BJ (cell line): Measurements from ENCODE around the gene RANBP17. TPM values are rescaled to one million over a fixed set of nuclear protein-coding genes. Genes with fewer than 3 reads are reported as not detected.

Experiments used
- CTCF ChIA-PET: fragments of 350-600 bp; formaldehyde crosslinking; extraction: SDS; loops from one replicate; lab custom pipeline; 2021; ENCODE audit warnings: antibody characterized with exemption, inconsistent platforms; lab: Yijun Ruan, JAX
- POLR2A ChIA-PET: fragments of 300-600 bp; sonication (Branson Sonifier 250); formaldehyde crosslinking; extraction: SDS; loops from one replicate; lab custom pipeline; 2021; ENCODE audit warnings: antibody characterized with exemption; lab: Charles Lee
- DNase-seq: peaks from one replicate; pipeline ENCODE4 v3.0.0-alpha.2; 2011; ENCODE audit warnings: low read depth
- H3K27me3 ChIP-seq: 2 replicates; pipeline ENCODE4 v1.6.0; 2011; ENCODE audit warnings: low read length; ENCODE audit not compliant: control insufficient read depth, insufficient read depth
- H3K36me3 ChIP-seq: 2 replicates; pipeline ENCODE4 v1.5.1; 2011; ENCODE audit warnings: low read length; ENCODE audit not compliant: control insufficient read depth, insufficient read depth
- H3K4me3 ChIP-seq: 2 replicates; pipeline ENCODE4 v1.5.1; 2011; ENCODE audit warnings: low read depth, mild to moderate bottlenecking, control low read depth, low read length
- polyA plus RNA-seq: library from polyadenylated mRNA; depleted of rRNA; stranded (reverse); fragments of >200 nt; gene quantifications from 2 replicates; pipeline ENCODE4 v1.2.3, GENCODE V29; 2011
- TF ChIP-seq, protein P1 (sequence below): IDR thresholded peaks from 2 replicates; pipeline ENCODE4 v1.5.1; 2011; ENCODE audit warnings: low read depth, mild to moderate bottlenecking, control low read depth, inconsistent platforms, low read length, moderate library complexity; ENCODE audit not compliant: insufficient read depth

The RANBP17 gene
- polyA plus RNA-seq, 1 experiment = 10.5 TPM

DNA sequence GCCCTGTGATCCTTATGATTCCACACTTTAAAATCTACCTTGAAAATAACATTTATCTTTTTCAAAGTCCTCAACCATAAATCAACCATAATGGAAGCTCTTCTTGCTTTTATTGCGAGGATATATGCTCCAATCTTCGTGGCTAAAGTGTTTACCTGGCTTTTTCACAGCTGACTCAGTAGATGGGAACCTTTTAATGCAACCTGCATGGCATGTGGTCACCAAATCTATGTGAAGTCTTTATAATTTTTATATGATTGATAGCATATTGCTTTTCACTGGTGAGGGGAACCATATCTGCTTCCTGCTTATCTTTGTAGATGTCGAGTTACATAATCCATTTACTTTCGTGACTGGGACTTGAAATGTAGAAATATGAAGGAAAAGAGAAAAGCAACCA, 400.1 kb downstream of the RANBP17 start:
- no peak overlapping the region for H3K4me3 ChIP-seq
- DNase-seq = no peak
- ChIA-PET POLR2A (no interaction called here), CTCF (interaction anchor here (0.6 to 1.0 kb wide), 2 partner anchors 36 to 55 kb away, joined by 3 read pairs; no protein-coding TSS in a partner anchor)
- TF ChIP-seq, protein P1, sequence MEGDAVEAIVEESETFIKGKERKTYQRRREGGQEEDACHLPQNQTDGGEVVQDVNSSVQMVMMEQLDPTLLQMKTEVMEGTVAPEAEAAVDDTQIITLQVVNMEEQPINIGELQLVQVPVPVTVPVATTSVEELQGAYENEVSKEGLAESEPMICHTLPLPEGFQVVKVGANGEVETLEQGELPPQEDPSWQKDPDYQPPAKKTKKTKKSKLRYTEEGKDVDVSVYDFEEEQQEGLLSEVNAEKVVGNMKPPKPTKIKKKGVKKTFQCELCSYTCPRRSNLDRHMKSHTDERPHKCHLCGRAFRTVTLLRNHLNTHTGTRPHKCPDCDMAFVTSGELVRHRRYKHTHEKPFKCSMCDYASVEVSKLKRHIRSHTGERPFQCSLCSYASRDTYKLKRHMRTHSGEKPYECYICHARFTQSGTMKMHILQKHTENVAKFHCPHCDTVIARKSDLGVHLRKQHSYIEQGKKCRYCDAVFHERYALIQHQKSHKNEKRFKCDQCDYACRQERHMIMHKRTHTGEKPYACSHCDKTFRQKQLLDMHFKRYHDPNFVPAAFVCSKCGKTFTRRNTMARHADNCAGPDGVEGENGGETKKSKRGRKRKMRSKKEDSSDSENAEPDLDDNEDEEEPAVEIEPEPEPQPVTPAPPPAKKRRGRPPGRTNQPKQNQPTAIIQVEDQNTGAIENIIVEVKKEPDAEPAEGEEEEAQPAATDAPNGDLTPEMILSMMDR = no peak
- no peaks in the 10 kb centered on the region for H3K36me3 ChIP-seq
- no peaks in the 10 kb centered on the region for H3K27me3 ChIP-seq

DNA sequence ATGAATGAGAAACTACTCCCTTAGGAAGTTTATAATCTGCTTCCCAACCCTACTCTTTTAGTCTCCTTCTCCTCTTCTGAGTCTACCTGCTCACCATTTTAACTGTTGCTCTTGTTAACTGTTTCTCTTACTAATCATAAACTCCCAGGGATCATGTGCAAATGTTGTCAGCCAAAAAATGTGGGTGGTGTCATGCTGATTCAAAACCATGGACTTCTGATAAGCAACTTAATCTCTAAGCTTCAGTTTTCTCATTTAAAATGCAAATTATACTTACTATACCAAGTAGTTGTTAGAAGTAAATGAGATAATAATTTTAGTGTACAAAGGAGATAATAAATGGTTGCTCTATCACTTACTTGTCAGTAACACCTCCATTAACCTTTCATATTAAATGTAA, 401.4 kb downstream of the RANBP17 start:
- Histone ChIP-seq H3K27me3 (no peaks in the 10 kb centered on the region), H3K36me3 (no peaks in the 10 kb centered on the region), H3K4me3 (no peak overlapping the region)
- no peak for DNase-seq
- ChIA-PET POLR2A (no interaction called here), CTCF (no interaction called here)
- TF ChIP-seq, protein P1 = no peak

DNA sequence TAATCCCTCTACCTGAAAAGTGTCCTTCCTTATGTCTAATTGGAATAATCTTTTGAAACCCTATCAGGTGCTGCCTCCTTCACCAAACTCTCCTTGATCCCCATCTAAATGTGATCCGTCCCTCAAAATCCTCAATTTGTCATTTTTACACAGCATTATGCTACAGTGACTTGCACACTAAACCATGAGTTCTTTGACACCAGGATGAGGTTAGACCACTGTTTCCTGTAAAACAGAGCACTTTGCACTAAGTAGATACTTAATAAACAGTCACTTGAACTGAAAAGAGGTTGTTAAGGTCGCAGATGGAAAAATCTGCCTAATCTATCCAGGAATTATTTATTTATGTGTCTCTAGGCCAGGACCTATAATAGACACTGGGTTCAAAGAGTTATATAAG, 403.0 kb downstream of the RANBP17 start:
- H3K4me3 ChIP-seq = no peak overlapping the region
- ChIA-PET POLR2A (no interaction called here), CTCF (interaction anchor here (0.6 kb wide), 1 partner anchor 149 kb away, joined by 3 read pairs; no protein-coding TSS in a partner anchor)
- no peaks in the 10 kb centered on the region for H3K36me3 ChIP-seq
- no peaks in the 10 kb centered on the region for H3K27me3 ChIP-seq
- TF ChIP-seq, protein P1 = no peak
- no peak for DNase-seq

DNA sequence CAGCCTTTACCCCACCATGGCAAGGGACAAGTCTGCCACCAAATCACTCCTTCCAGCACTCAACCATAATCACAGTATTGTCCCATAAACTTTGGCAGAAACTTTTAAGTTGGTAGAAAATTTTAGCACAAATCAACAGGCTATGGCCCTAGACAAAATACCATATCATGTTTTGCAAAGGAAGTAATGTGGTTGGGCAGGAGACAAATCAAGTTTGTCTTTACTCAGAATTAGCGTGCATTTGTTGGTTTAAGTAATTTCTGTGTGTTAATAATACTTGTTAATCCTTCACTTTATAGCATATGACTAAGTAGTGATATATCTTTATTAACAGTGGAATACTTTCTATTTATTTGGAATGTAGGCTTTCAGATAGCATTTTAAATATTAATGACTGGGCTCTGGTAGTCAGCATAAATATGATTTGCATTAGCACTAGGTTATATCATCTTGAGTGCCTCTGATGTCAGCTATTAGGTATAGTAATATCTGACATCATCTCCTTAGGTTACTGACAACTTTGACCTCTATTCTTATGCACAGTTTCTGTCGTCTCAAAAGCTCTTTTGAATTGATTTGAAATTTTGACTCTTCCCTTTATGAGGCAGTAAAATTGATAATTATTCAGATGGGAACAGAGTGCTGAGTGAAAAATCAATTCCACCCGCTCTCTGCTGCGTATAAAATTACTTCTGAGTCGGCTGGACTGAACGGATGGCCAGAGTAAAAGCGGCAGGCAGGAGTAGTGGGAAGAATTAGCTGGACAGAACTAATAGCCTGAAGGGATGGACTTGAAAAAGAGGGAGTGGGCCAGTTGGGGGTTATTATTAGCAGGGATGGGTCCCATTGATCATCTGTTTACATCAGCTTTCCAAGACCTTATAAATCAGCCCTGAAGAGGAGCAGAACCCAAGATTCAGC, 407.1 kb downstream of the RANBP17 start:
- POLR2A ChIA-PET = interaction anchor here (0.5 kb wide), 1 partner anchor 414 kb away, joined by 3 read pairs; no protein-coding TSS in a partner anchor
- Histone ChIP-seq H3K4me3 (no peak overlapping the region), H3K27me3 (no peaks in the 10 kb centered on the region), H3K36me3 (no peaks in the 10 kb centered on the region)
- TF ChIP-seq, protein P1 = no peak
- no peak for DNase-seq
- CTCF ChIA-PET = no interaction called here

DNA sequence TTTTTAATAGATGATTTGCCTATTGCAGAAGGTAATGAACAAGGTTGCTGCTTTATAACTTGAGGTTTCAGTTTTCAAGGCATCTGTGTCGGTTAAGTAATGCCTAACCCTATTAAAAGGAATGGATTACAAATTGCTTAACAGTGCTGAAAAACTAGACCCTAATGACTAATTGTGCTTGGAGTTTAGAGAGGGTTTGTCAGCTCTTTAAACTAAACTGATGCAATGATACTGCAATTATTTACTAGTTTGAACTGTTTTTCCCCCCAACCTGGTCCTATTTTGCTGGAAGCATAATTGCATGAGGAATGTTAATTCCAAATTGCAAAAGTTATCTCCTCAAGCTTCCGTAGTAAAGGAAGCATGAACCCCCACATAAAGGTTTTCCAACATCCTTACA, 407.9 kb downstream of the RANBP17 start:
- ChIA-PET CTCF (no interaction called here), POLR2A (interaction anchor here (0.6 kb wide), 1 partner anchor 1714 kb away, joined by 3 read pairs; no protein-coding TSS in a partner anchor)
- peak; percentile 89 for DNase-seq

More for the DNA sequence above, 407.9 kb downstream of the RANBP17 start:
- Histone ChIP-seq H3K4me3 (no peak overlapping the region), H3K27me3 (no peaks in the 10 kb centered on the region), H3K36me3 (no peaks in the 10 kb centered on the region)
- TF ChIP-seq, protein P1 = no peak
